Panc1 (cell line): ENCODE data around the gene RUVBL1. TPM values are rescaled to one million over a fixed set of nuclear protein-coding genes. Genes with fewer than 3 reads are reported as not detected.
A peak's percentile ranks its signal among the peaks of the same experiment; 100 is the strongest.
"Not testable (repeated sequence)": the region's sequence is repeated elsewhere in the genome, so short reads cannot be mapped to it uniquely, and the experiment has no call there.

ENCODE experiments used
- ATAC-seq: fragments of 200-7000 bp; cut with Tn5 transposase; 2 replicates; pipeline ENCODE4 v1.9.1; 2020; ENCODE audit warnings: mild to moderate bottlenecking, moderate library complexity
- BruUV-seq: library from RNA; stranded (reverse); fragments of 400-500 nt; replicated peaks from 2 replicates; lab custom pipeline; 2021; lab: Mats Ljungman, UMichigan
- CTCF ChIA-PET: fragments of 300-600 bp; sonication (Branson Sonifier 250); formaldehyde crosslinking; loops from one replicate; lab custom pipeline; 2022; ENCODE audit warnings: antibody characterized with exemption; lab: Charles Lee
- POLR2A ChIA-PET: fragments of 300-600 bp; sonication (Branson Sonifier 250); formaldehyde crosslinking; loops from one replicate; lab custom pipeline; 2022; ENCODE audit warnings: antibody characterized with exemption; lab: Charles Lee
- DNase-seq: peaks from one replicate; pipeline ENCODE4 v3.0.0-alpha.2; 2010; ENCODE audit warnings: low read depth, low spot score
- H3K27ac ChIP-seq: 2 replicates; pipeline ENCODE4 v1.5.1; 2011; ENCODE audit warnings: mild to moderate bottlenecking, low read length, inconsistent platforms
- H3K27me3 ChIP-seq: fragments of 200-500 bp; sonication (Bioruptor generic); 2 replicates; pipeline ENCODE4 v1.6.0; 2014; ENCODE audit warnings: low read length, inconsistent platforms; ENCODE audit not compliant: control insufficient read depth, insufficient read depth
- H3K36me3 ChIP-seq: fragments of 200-500 bp; sonication (Bioruptor generic); 2 replicates; pipeline ENCODE4 v1.5.1; 2014; ENCODE audit warnings: inconsistent platforms, mild to moderate bottlenecking, low read length, moderate library complexity; ENCODE audit not compliant: control insufficient read depth, insufficient read depth
- H3K4me1 ChIP-seq: 2 replicates; pipeline ENCODE4 v1.5.1; 2011; ENCODE audit warnings: inconsistent platforms, mild to moderate bottlenecking, low read length, moderate library complexity; ENCODE audit not compliant: control insufficient read depth, insufficient read depth
- H3K4me3 ChIP-seq, 2 experiments: 2 replicates each; pipeline ENCODE4 v1.5.1; 2011 to 2012; ENCODE audit warnings: low read depth in 2 of 2, low read length in 2 of 2, mild to moderate bottlenecking in 2 of 2, inconsistent platforms in 1 of 2, moderate library complexity in 1 of 2
- H3K9me3 ChIP-seq: fragments of 200-500 bp; sonication (Bioruptor generic); 2 replicates; pipeline ENCODE4 v1.5.1; 2014; ENCODE audit warnings: low read depth, mild to moderate bottlenecking, inconsistent platforms, low read length, moderate library complexity; ENCODE audit not compliant: control insufficient read depth, insufficient read depth
- CTCF ChIP-seq: fragments of 450-650 bp; IDR thresholded peaks from 2 replicates; pipeline ENCODE4 v1.5.1; 2017; ENCODE audit warnings: mild to moderate bottlenecking
- POLR2AphosphoS5 ChIP-seq: IDR thresholded peaks from 2 replicates; pipeline ENCODE4 v1.6.1; 2012; ENCODE audit warnings: mild to moderate bottlenecking, low read depth, low read length, moderate library complexity
- REST ChIP-seq, 2 experiments: IDR thresholded peaks; 2 replicates each; pipeline ENCODE4 v1.6.1; 2011 to 2012; ENCODE audit warnings: low read depth in 2 of 2, control low read depth in 1 of 2, low read length in 1 of 2, mild to moderate bottlenecking in 1 of 2, moderate library complexity in 1 of 2; ENCODE audit not compliant: insufficient read depth in 1 of 2
- SIN3A ChIP-seq: IDR thresholded peaks from 2 replicates; pipeline ENCODE4 v1.6.1; 2012; ENCODE audit warnings: low read depth, mild to moderate bottlenecking, low read length, moderate library complexity, borderline replicate concordance; ENCODE audit not compliant: insufficient read depth
- TCF7L2 ChIP-seq: IDR thresholded peaks from 2 replicates; pipeline ENCODE4 v1.6.1; 2011; ENCODE audit warnings: mild to moderate bottlenecking, low read depth, low read length, inconsistent platforms
- in situ Hi-C: cut with HindIII; loops from 2 replicates; pipeline ENCODE4 v1.10.0; 2016; ENCODE audit warnings: low sequenced_read_pairs, low pct_unique_long_range_greater_than_20kb
- intact Hi-C: fragments of 100-400 bp; cut with micrococcal nuclease; formaldehyde crosslinking; loops from one replicate; pipeline ENCODE4 v1.10.0; 2022; ENCODE audit not compliant: unreplicated experiment
- total RNA-seq: library from RNA; stranded (reverse); gene quantifications from one replicate; pipeline ENCODE4 v1.2.1, GENCODE V29; 2021; ENCODE audit not compliant: unreplicated experiment

Gene RUVBL1
- total RNA-seq, 1 experiment from 2014 or later, result 122 TPM

- Histone ChIP-seq H3K4me1 (no peaks in the 10 kb centered on the region), H3K9me3 (no peaks in the 10 kb centered on the region), H3K36me3 (no peaks in the 10 kb centered on the region), H3K27me3 (no peaks in the 10 kb centered on the region), H3K27ac (no peak overlapping the region), H3K4me3 (no peak overlapping the region)
- ChIA-PET POLR2A (no interaction called here), CTCF (no interaction called here)
- in situ Hi-C loops, result no loop called here
- DNase-seq (no peak), ATAC-seq (no peak)
- intact Hi-C loops, result no loop called here
- TF ChIP-seq CTCF (no peak), SIN3A (no peak), TCF7L2 (no peak), REST (IDR thresholded peaks at IDR 0.05; ENCODE audit: insufficient read depth in 1 of 2, low read depth in 2 of 2, low read length in 1 of 2) (no peak), POLR2AphosphoS5 (no peak)
- BruUV-seq, result no TSS peak
Measured at GRCh38 chr3:128160661-128161060, 37.0 kb upstream of the RUVBL1 start.

GRCh38 chr3:128155616-128156360 lies 32.2 kb upstream of the RUVBL1 start:
- Histone ChIP-seq H3K9me3 (no peaks in the 10 kb centered on the region), H3K27me3 (no peaks in the 10 kb centered on the region), H3K27ac (no peak overlapping the region), H3K36me3 (no peaks in the 10 kb centered on the region), H3K4me3 (no peak overlapping the region), H3K4me1 (no peaks in the 10 kb centered on the region)
- intact Hi-C loops, result no loop called here
- in situ Hi-C loops, result no loop called here
- CTCF ChIA-PET, result no interaction called here
- BruUV-seq, result no TSS peak
- no peak for TF ChIP-seq TCF7L2
- no peak for TF ChIP-seq CTCF
- TF ChIP-seq SIN3A, result no peak
- TF ChIP-seq REST (IDR thresholded peaks at IDR 0.05; ENCODE audit: insufficient read depth in 1 of 2, low read depth in 2 of 2, low read length in 1 of 2), result no peak
- POLR2A ChIA-PET, result no interaction called here
- DNase-seq (no peak), ATAC-seq (no peak)

GRCh38 chr3:128154354-128154753 lies 30.7 kb upstream of the RUVBL1 start:
- H3K4me1 ChIP-seq, intact Hi-C loops, H3K36me3 ChIP-seq, ATAC-seq, DNase-seq, H3K9me3 ChIP-seq, H3K27me3 ChIP-seq, in situ Hi-C loops, CTCF ChIA-PET: not testable (repeated sequence)
- POLR2A ChIA-PET, result interaction anchor here (0.7 kb wide), 1 partner anchor 515 kb away, joined by 4 read pairs; no protein-coding TSS in a partner anchor
- peak overlapping the region; percentile 93 for H3K27ac ChIP-seq
- TSS peak; percentile 72 for BruUV-seq
- H3K4me3 ChIP-seq, result peak overlapping the region; percentile 68 to 79
